Myocyte (in vitro differentiated cells): ENCODE data around the gene ASAH2. TPM values are rescaled to one million over a fixed set of nuclear protein-coding genes. Genes with fewer than 3 reads are reported as not detected.

ENCODE experiments used
- DNase-seq: peaks from one replicate; pipeline ENCODE4 v3.0.0-alpha.2; 2012; ENCODE audit warnings: low read depth
- total RNA-seq: library from RNA; depleted of rRNA; stranded (reverse); fragments of >200 nt; gene quantifications from 2 replicates; pipeline ENCODE4 v1.2.3, GENCODE V29; 2014

Gene ASAH2
- total RNA-seq, 1 donor from 2014 or later = 2.4 TPM

- no peak for DNase-seq
These were observed 40.4 kb downstream of the ASAH2 start for GRCh38 chr10:50210876-50211275.

Other genes starting within 250 kb of the ASAH2 start
- 35.2 and 42.1 TPM in 2 replicates for gene WASHC2A, start 183.6 kb downstream of the ASAH2 start, total RNA-seq